ENCODE data around the gene ATXN10.
"Not testable (repeated sequence)": the region's sequence is repeated elsewhere in the genome, so short reads cannot be mapped to it uniquely, and the experiment has no call there.

ATXN10 gene

DNA sequence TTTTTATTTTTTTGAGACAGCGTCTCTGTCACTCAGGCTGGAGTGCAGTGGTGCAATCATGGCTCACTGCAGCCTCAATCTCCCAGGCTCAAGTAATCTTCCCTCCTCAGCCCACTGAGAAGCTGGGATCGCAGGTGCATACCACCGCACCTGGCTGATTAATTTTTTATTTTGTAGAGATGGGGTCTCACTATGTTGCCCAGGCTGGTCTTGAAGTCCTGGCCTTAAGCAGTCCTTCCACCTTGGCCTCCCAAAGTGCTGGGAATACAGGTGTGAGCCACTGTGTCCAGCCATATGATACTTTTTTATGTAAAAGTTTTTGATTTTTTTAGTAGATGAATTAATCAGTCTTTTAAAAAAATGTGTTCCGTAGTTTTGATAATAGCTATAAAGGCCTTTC, 42.8 kb downstream of the ATXN10 start:
- peaks cover 3 to 56% of the 10 kb centered on the region in 2 experiments for H3K36me3 ChIP-seq (ENCODE audit: control insufficient read depth in 1 of 2, insufficient read depth in 2 of 2, low read depth in 1 of 2, low read length in 2 of 2)
- WGBS: 98% methylated on average over 3 of the region's 4 CpGs
- H4K8ac ChIP-seq (ENCODE audit: low read length); H4K91ac ChIP-seq (ENCODE audit: low read length); H3K4me1 ChIP-seq (ENCODE audit: control insufficient read depth, insufficient read depth, low read depth, low read length); H3K23ac ChIP-seq (ENCODE audit: low read length in 2 of 2); H3K27me3 ChIP-seq (ENCODE audit: control insufficient read depth in 1 of 2, insufficient read depth in 1 of 2, low read length in 2 of 2); H2BK15ac ChIP-seq (ENCODE audit: low read depth, poor library complexity, severe bottlenecking); H3K9me3 ChIP-seq (ENCODE audit: control insufficient read depth, low read length); H2AFZ ChIP-seq (ENCODE audit: low read depth, low read length); H2AK5ac ChIP-seq (ENCODE audit: low read length, severe bottlenecking); H3K27ac ChIP-seq (ENCODE audit: low read length, poor library complexity, severe bottlenecking); H3K18ac ChIP-seq (ENCODE audit: low read depth in 1 of 2, low read length in 2 of 2); H3K14ac ChIP-seq (ENCODE audit: low read length in 2 of 2); H3K4me3 ChIP-seq (ENCODE audit: insufficient read depth in 1 of 2, low read depth in 1 of 2, low read length in 2 of 2); H3K9ac ChIP-seq (ENCODE audit: low read length); H2BK12ac ChIP-seq (ENCODE audit: low read length in 2 of 2); H2BK120ac ChIP-seq (ENCODE audit: low read depth, low read length); H3K4ac ChIP-seq (ENCODE audit: low read depth in 1 of 2, low read length in 2 of 2); H2BK5ac ChIP-seq (ENCODE audit: low read depth, low read length, poor library complexity, severe bottlenecking); DNase-seq; H3K79me1 ChIP-seq (replicated peaks; ENCODE audit: low read length, poor library complexity, severe bottlenecking); H3K4me2 ChIP-seq (ENCODE audit: low read length, poor library complexity, severe bottlenecking): not testable (repeated sequence)

DNA sequence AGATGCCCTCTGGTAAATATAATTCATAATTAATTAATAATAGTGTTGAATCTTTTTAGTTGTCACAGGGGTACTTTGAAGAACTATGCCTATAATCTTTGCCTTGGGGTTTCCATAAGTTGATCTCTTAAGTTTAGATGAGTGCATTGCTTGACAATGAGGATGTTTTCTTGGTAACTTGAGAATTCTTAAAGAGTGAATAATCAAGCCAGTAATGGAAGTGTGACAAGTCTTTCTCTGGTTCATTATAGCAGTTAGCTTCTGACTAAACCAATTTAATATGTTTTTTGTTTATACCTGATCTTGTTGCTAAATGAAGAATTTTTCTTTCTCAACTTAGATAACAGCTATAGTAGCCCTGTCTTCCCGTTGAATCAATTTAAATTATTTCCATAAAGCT, 46.2 kb downstream of the ATXN10 start:
- Histone ChIP-seq H3K4me3 (ENCODE audit: insufficient read depth in 1 of 2, low read depth in 1 of 2, low read length in 2 of 2) (no peak overlapping the region), H2BK5ac (ENCODE audit: low read depth, low read length, poor library complexity, severe bottlenecking) (no peak overlapping the region), H3K4me1 (ENCODE audit: control insufficient read depth, insufficient read depth, low read depth, low read length) (peaks cover 7% of the 10 kb centered on the region), H2BK15ac (ENCODE audit: low read depth, poor library complexity, severe bottlenecking) (no peak overlapping the region), H3K18ac (ENCODE audit: low read depth in 1 of 2, low read length in 2 of 2) (no peak overlapping the region), H3K14ac (ENCODE audit: low read length in 2 of 2) (no peak overlapping the region), H3K4me2 (ENCODE audit: low read length, poor library complexity, severe bottlenecking) (no peak overlapping the region), H3K9ac (ENCODE audit: low read length) (peak overlapping the region; percentile 43), H2BK120ac (ENCODE audit: low read depth, low read length) (no peak overlapping the region), H3K79me1 (replicated peaks; ENCODE audit: low read length, poor library complexity, severe bottlenecking) (peaks cover 7% of the 10 kb centered on the region), H3K23ac (ENCODE audit: low read length in 2 of 2) (no peak overlapping the region), H2BK12ac (ENCODE audit: low read length in 2 of 2) (no peak overlapping the region), H3K27me3 (ENCODE audit: control insufficient read depth in 1 of 2, insufficient read depth in 1 of 2, low read length in 2 of 2) (no peaks in the 10 kb centered on the region), H2AK5ac (ENCODE audit: low read length, severe bottlenecking) (no peak overlapping the region), H3K9me3 (ENCODE audit: control insufficient read depth, low read length) (no peaks in the 10 kb centered on the region), H4K8ac (ENCODE audit: low read length) (no peak overlapping the region), H3K27ac (ENCODE audit: low read length, poor library complexity, severe bottlenecking) (no peak overlapping the region), H2AFZ (ENCODE audit: low read depth, low read length) (no peak overlapping the region), H3K36me3 (ENCODE audit: control insufficient read depth in 1 of 2, insufficient read depth in 2 of 2, low read depth in 1 of 2, low read length in 2 of 2) (peaks cover 6 to 70% of the 10 kb centered on the region in 2 experiments), H4K91ac (ENCODE audit: low read length) (no peak overlapping the region), H3K4ac (ENCODE audit: low read depth in 1 of 2, low read length in 2 of 2) (no peak overlapping the region)
- DNase-seq: peak; percentile 74
- WGBS: no CpG with 5 or more reads among the region's 1 CpG

DNA sequence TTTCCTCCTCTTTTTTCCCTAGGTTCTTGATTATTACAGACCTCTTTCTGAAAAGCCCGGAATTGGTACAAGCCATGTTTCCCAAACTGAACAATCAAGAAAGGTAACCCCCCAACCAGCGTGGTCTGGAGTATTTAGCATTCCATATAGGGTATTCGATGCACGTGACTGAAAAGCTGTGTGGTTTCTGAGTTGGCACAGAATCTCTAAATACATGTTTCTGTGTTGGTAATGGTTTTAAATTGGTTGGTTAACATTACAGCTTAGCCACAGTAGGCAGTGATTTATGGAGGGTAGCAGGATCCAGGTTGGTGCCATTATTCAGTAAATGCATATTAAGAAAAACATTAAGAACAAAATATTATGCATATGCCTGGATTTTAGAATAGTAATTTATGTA, 46.8 kb downstream of the ATXN10 start:
- Histone ChIP-seq H3K9ac (ENCODE audit: low read length) (peak overlapping the region; percentile 43), H2BK5ac (ENCODE audit: low read depth, low read length, poor library complexity, severe bottlenecking) (no peak overlapping the region), H3K4ac (ENCODE audit: low read depth in 1 of 2, low read length in 2 of 2) (no peak overlapping the region), H3K79me1 (replicated peaks; ENCODE audit: low read length, poor library complexity, severe bottlenecking) (peaks cover 7% of the 10 kb centered on the region), H2BK15ac (ENCODE audit: low read depth, poor library complexity, severe bottlenecking) (no peak overlapping the region), H3K9me3 (ENCODE audit: control insufficient read depth, low read length) (no peaks in the 10 kb centered on the region), H3K27ac (ENCODE audit: low read length, poor library complexity, severe bottlenecking) (peak overlapping the region; percentile 33), H2BK120ac (ENCODE audit: low read depth, low read length) (no peak overlapping the region), H3K4me2 (ENCODE audit: low read length, poor library complexity, severe bottlenecking) (no peak overlapping the region), H3K36me3 (ENCODE audit: control insufficient read depth in 1 of 2, insufficient read depth in 2 of 2, low read depth in 1 of 2, low read length in 2 of 2) (peaks cover 6 to 69% of the 10 kb centered on the region in 2 experiments), H3K27me3 (ENCODE audit: control insufficient read depth in 1 of 2, insufficient read depth in 1 of 2, low read length in 2 of 2) (no peaks in the 10 kb centered on the region), H3K23ac (ENCODE audit: low read length in 2 of 2) (no peak overlapping the region), H3K18ac (ENCODE audit: low read depth in 1 of 2, low read length in 2 of 2) (no peak overlapping the region), H2AFZ (ENCODE audit: low read depth, low read length) (no peak overlapping the region), H3K4me3 (ENCODE audit: insufficient read depth in 1 of 2, low read depth in 1 of 2, low read length in 2 of 2) (no peak overlapping the region), H2AK5ac (ENCODE audit: low read length, severe bottlenecking) (peak overlapping the region; percentile 91), H2BK12ac (ENCODE audit: low read length in 2 of 2) (no peak overlapping the region), H4K8ac (ENCODE audit: low read length) (no peak overlapping the region), H3K14ac (ENCODE audit: low read length in 2 of 2) (no peak overlapping the region), H3K4me1 (ENCODE audit: control insufficient read depth, insufficient read depth, low read depth, low read length) (peaks cover 7% of the 10 kb centered on the region), H4K91ac (ENCODE audit: low read length) (no peak overlapping the region)
- 78% methylated on average over 3 of the region's 4 CpGs for whole genome bisulfite sequencing
- DNase-seq: peak; percentile 15

DNA sequence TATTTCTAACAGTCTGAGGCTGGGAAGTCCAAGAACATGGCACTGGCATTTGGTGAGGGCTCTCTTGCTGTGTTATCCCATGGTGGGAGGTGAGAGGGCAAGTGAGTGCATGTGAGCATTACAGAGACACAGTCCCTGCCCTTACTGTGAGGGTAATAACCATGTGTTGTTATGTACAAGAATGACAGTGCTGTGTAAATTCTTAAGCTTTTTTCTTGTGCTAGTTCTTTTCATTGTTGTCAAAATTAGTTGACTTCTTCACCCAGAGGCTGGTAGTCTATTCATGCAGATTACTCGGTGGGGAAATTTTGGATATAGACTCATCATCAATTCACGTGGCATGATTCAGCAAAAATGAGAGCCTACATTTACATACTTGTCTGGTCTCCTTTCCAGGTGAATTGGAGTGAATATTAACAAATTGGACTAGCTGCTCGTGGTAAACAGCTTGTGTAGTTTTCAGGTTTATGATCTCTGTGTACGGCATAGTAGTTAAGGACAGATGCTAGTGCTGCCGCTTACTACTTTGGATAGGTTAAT, 49.3 kb downstream of the ATXN10 start:
- no peak overlapping the region for H3K4ac ChIP-seq (ENCODE audit: low read depth in 1 of 2, low read length in 2 of 2)
- no peak overlapping the region for H3K9ac ChIP-seq (ENCODE audit: low read length)
- H4K91ac ChIP-seq (ENCODE audit: low read length): no peak overlapping the region
- no peak overlapping the region for H3K14ac ChIP-seq (ENCODE audit: low read length in 2 of 2)
- no peak for DNase-seq
- no peak overlapping the region for H2AFZ ChIP-seq (ENCODE audit: low read depth, low read length)
- WGBS: 95% methylated on average over 5 of the region's 5 CpGs
- H3K79me1 ChIP-seq (replicated peaks; ENCODE audit: low read length, poor library complexity, severe bottlenecking): peaks cover 7% of the 10 kb centered on the region
- H2AK5ac ChIP-seq (ENCODE audit: low read length, severe bottlenecking): no peak overlapping the region
- H2BK12ac ChIP-seq (ENCODE audit: low read length in 2 of 2): no peak overlapping the region
- no peak overlapping the region for H2BK120ac ChIP-seq (ENCODE audit: low read depth, low read length)
- H3K9me3 ChIP-seq (ENCODE audit: control insufficient read depth, low read length): no peaks in the 10 kb centered on the region
- H3K27ac ChIP-seq (ENCODE audit: low read length, poor library complexity, severe bottlenecking): peak overlapping the region; percentile 87
- no peak overlapping the region for H4K8ac ChIP-seq (ENCODE audit: low read length)
- H3K23ac ChIP-seq (ENCODE audit: low read length in 2 of 2): no peak overlapping the region
- no peak overlapping the region for H2BK15ac ChIP-seq (ENCODE audit: low read depth, poor library complexity, severe bottlenecking)
- no peak overlapping the region for H2BK5ac ChIP-seq (ENCODE audit: low read depth, low read length, poor library complexity, severe bottlenecking)
- no peak overlapping the region for H3K18ac ChIP-seq (ENCODE audit: low read depth in 1 of 2, low read length in 2 of 2)
- no peaks in the 10 kb centered on the region for H3K27me3 ChIP-seq (ENCODE audit: control insufficient read depth in 1 of 2, insufficient read depth in 1 of 2, low read length in 2 of 2)
- H3K4me1 ChIP-seq (ENCODE audit: control insufficient read depth, insufficient read depth, low read depth, low read length): peaks cover 9% of the 10 kb centered on the region
- H3K4me2 ChIP-seq (ENCODE audit: low read length, poor library complexity, severe bottlenecking): no peak overlapping the region
- peaks cover 6 to 54% of the 10 kb centered on the region in 2 experiments for H3K36me3 ChIP-seq (ENCODE audit: control insufficient read depth in 1 of 2, insufficient read depth in 2 of 2, low read depth in 1 of 2, low read length in 2 of 2)
- H3K4me3 ChIP-seq (ENCODE audit: insufficient read depth in 1 of 2, low read depth in 1 of 2, low read length in 2 of 2): no peak overlapping the region
